SK-N-SH (cell line): ENCODE data around the gene ARHGAP44. TPM values are rescaled to one million over a fixed set of nuclear protein-coding genes. Genes with fewer than 3 reads are reported as not detected.

Experiments used
- CTCF ChIA-PET: fragments of 300-600, 350-600 bp; formaldehyde crosslinking; extraction: SDS; loops from one replicate; lab custom pipeline; 2021; lab: Yijun Ruan, JAX
- POLR2A ChIA-PET: fragments of 350-600 bp; sonication (Branson Sonifier 250); formaldehyde crosslinking; extraction: SDS; loops from one replicate; lab custom pipeline; 2020; ENCODE audit warnings: antibody characterized with exemption, inconsistent platforms; lab: Yijun Ruan, JAX
- DNase-seq: peaks from one replicate; pipeline ENCODE4 v3.0.0; 2012
- H2AFZ ChIP-seq: fragments of 200-600 bp; sonication (generic); 2 replicates; pipeline ENCODE4 v1.8.1; 2016; ENCODE audit warnings: antibody characterized with exemption, mild to moderate bottlenecking, low read depth
- H3F3A ChIP-seq: fragments of 200-600 bp; sonication (generic); replicated peaks from 2 replicates; pipeline ENCODE3; 2016; ENCODE audit warnings: antibody characterized with exemption, mild to moderate bottlenecking; ENCODE audit not compliant: insufficient read depth
- H3K27ac ChIP-seq, 2 experiments: fragments of 200-500 bp in 1 of 2; fragments of 200-600 bp in 1 of 2; sonication (Bioruptor generic) in 1 of 2; sonication (generic), shearing (Covaris generic) in 1 of 2; 2 replicates each; pipeline versions ENCODE4 v1.5.1 to v1.6.1; 2014 to 2016; ENCODE audit warnings: low read depth in 2 of 2, inconsistent platforms in 1 of 2, low read length in 1 of 2, mild to moderate bottlenecking in 1 of 2, mixed read lengths in 1 of 2
- H3K27me3 ChIP-seq: fragments of 200-600 bp; sonication (generic), shearing (Covaris generic); 2 replicates; pipeline ENCODE4 v1.6.1; 2016; ENCODE audit warnings: mixed run types; ENCODE audit not compliant: insufficient read depth
- H3K36me3 ChIP-seq, 2 experiments: fragments of 200-500 bp in 1 of 2; fragments of 200-600 bp in 1 of 2; sonication (Bioruptor generic) in 1 of 2; sonication (generic) in 1 of 2; replicated peaks in 1 of 2; 2 replicates each; pipeline versions ENCODE3 to v1.5.1; 2014 to 2016; ENCODE audit warnings: low read length in 1 of 2, mild to moderate bottlenecking in 1 of 2; ENCODE audit not compliant: insufficient read depth in 2 of 2, control insufficient read depth in 1 of 2
- H3K4me1 ChIP-seq, 2 experiments: fragments of 200-500 bp in 1 of 2; fragments of 200-600 bp in 1 of 2; sonication (Bioruptor generic) in 1 of 2; sonication (generic), shearing (Covaris generic) in 1 of 2; 2 replicates each; pipeline versions ENCODE4 v1.5.1 to v1.6.1; 2014 to 2016; ENCODE audit warnings: low read depth in 1 of 2, low read length in 1 of 2, mixed run types in 1 of 2; ENCODE audit not compliant: insufficient read depth in 2 of 2, control insufficient read depth in 1 of 2
- H3K4me2 ChIP-seq: fragments of 200-600 bp; sonication (generic), shearing (Covaris generic); 2 replicates; pipeline ENCODE4 v1.6.1; 2017; ENCODE audit warnings: mixed run types
- H3K4me3 ChIP-seq, 2 experiments: fragments of 200-500 bp in 1 of 2; fragments of 200-600 bp in 1 of 2; sonication (Bioruptor generic) in 1 of 2; sonication (generic), shearing (Covaris generic) in 1 of 2; 2 replicates each; pipeline versions ENCODE4 v1.5.1 to v1.8.1; 2014 to 2016; ENCODE audit warnings: low read depth in 2 of 2, inconsistent platforms in 1 of 2, low read length in 1 of 2, mild to moderate bottlenecking in 1 of 2, mixed read lengths in 1 of 2, moderate library complexity in 1 of 2
- H3K79me2 ChIP-seq: fragments of 200-600 bp; sonication (generic); 2 replicates; pipeline ENCODE4 v1.8.1; 2017; ENCODE audit warnings: mild to moderate bottlenecking; ENCODE audit not compliant: insufficient read depth
- H3K9ac ChIP-seq: fragments of 200-600 bp; sonication (generic); 2 replicates; pipeline ENCODE4 v1.6.1; 2017; ENCODE audit warnings: mixed run types
- H3K9me2 ChIP-seq: fragments of 200-600 bp; sonication (generic); 2 replicates; pipeline ENCODE4 v1.6.1; 2017; ENCODE audit warnings: mixed run types
- H3K9me3 ChIP-seq: fragments of 200-600 bp; sonication (generic); 2 replicates; pipeline ENCODE4 v1.6.1; 2017; ENCODE audit warnings: mixed run types, mild to moderate bottlenecking, moderate library complexity
- H4K20me1 ChIP-seq: fragments of 200-600 bp; sonication (generic); 2 replicates; pipeline ENCODE4 v1.6.1; 2017; ENCODE audit warnings: mild to moderate bottlenecking, mixed run types; ENCODE audit not compliant: insufficient read depth
- CTCF ChIP-seq: fragments of 200-600 bp; sonication (generic); IDR thresholded peaks from 2 replicates; pipeline ENCODE4 v1.6.1; 2017; ENCODE audit warnings: antibody characterized with exemption, mild to moderate bottlenecking, moderate library complexity
- ELF1 ChIP-seq: IDR thresholded peaks from 2 replicates; pipeline ENCODE4 v1.4.0; 2012
- FOSL2 ChIP-seq: IDR thresholded peaks from 2 replicates; pipeline ENCODE4 v1.4.0; 2012; ENCODE audit warnings: low read depth, mild to moderate bottlenecking, moderate library complexity, borderline replicate concordance
- FOXM1 ChIP-seq: IDR thresholded peaks from 2 replicates; pipeline ENCODE4 v1.4.0; 2012; ENCODE audit warnings: low read depth, mild to moderate bottlenecking
- GABPA ChIP-seq: IDR thresholded peaks from 2 replicates; pipeline ENCODE4 v1.4.0; 2012; ENCODE audit warnings: low read depth, mild to moderate bottlenecking
- GATA2 ChIP-seq: sonication (generic); formaldehyde crosslinking; IDR thresholded peaks from 2 replicates; pipeline ENCODE4 v1.5.0; 2020; ENCODE audit warnings: mild to moderate bottlenecking, missing genetic modification reagents
- MAX ChIP-seq: IDR thresholded peaks from 2 replicates; pipeline ENCODE4 v1.4.0; 2012; ENCODE audit warnings: low read depth
- MEF2A ChIP-seq: IDR thresholded peaks from 2 replicates; pipeline ENCODE4 v1.4.0; 2012; ENCODE audit warnings: low read depth, borderline replicate concordance
- MXI1 ChIP-seq: IDR thresholded peaks from 2 replicates; pipeline ENCODE4 v1.6.1; 2012; ENCODE audit warnings: mild to moderate bottlenecking, low read depth, low read length, improper control_type of control experiment
- NFIC ChIP-seq: IDR thresholded peaks from 2 replicates; pipeline ENCODE4 v1.4.0; 2012; ENCODE audit warnings: borderline replicate concordance
- RAD21 ChIP-seq: IDR thresholded peaks from 2 replicates; pipeline ENCODE4 v1.6.1; 2012; ENCODE audit warnings: mild to moderate bottlenecking, low read length
- RCOR1 ChIP-seq: fragments of 150-350 bp; IDR thresholded peaks from 2 replicates; pipeline ENCODE4 v1.6.1; 2017; ENCODE audit warnings: antibody characterized with exemption, low read length
- REST ChIP-seq: IDR thresholded peaks from 2 replicates; pipeline ENCODE4 v1.6.1; 2012; ENCODE audit warnings: mild to moderate bottlenecking, low read depth, low read length, moderate library complexity
- SIN3A ChIP-seq: IDR thresholded peaks from 2 replicates; pipeline ENCODE4 v1.6.1; 2012; ENCODE audit warnings: low read depth, mild to moderate bottlenecking, low read length, moderate library complexity, borderline replicate concordance
- SMC3 ChIP-seq: IDR thresholded peaks from 2 replicates; pipeline ENCODE4 v1.6.1; 2012; ENCODE audit warnings: low read depth, low read length, improper control_type of control experiment
- USF2 ChIP-seq: fragments of 150-350 bp; IDR thresholded peaks from 2 replicates; pipeline ENCODE4 v1.6.1; 2017; ENCODE audit warnings: antibody characterized with exemption, low read length, low read depth, borderline replicate concordance
- YY1 ChIP-seq: IDR thresholded peaks from 2 replicates; pipeline ENCODE4 v1.4.0; 2012; ENCODE audit warnings: low read depth, mild to moderate bottlenecking
- ZBTB33 ChIP-seq: IDR thresholded peaks from 2 replicates; pipeline ENCODE4 v1.4.0; 2012; ENCODE audit warnings: low read depth, borderline replicate concordance
- WGBS: methylation state at CpG from one replicate; pipeline ENCODE4 v1.1.6; 2017; ENCODE audit warnings: low lambda C conversion rate; 5-methylcytosine and 5-hydroxymethylcytosine counted together
- polyA plus RNA-seq, 3 experiments: library from polyadenylated mRNA; depleted of rRNA; stranded (reverse); fragments of >200 nt; gene quantifications; 2 replicates each; pipeline ENCODE4 v1.2.3, GENCODE V29; 2012

Gene ARHGAP44
- polyA plus RNA-seq, 1 of the 3 experiments (the other 2 are of a cell fraction): 0.28 TPM

GRCh38 chr17:13031718-13032350 lies 242.5 kb downstream of the ARHGAP44 start:
- no peaks in the 10 kb centered on the region for H3K4me1 ChIP-seq
- no peak overlapping the region; a peak in 1 of 4 replicates for H3K4me3 ChIP-seq
- WGBS: 35% methylated on average over 16 of the region's 16 CpGs
- no peaks in the 10 kb centered on the region for H3F3A ChIP-seq
- H3K9me3 ChIP-seq: no peaks in the 10 kb centered on the region
- POLR2A ChIA-PET: no interaction called here
- H3K79me2 ChIP-seq: no peaks in the 10 kb centered on the region
- no peaks in the 10 kb centered on the region; the same call in 1 of the 2 replicates for H3K27me3 ChIP-seq
- peak; percentile 48 for DNase-seq
- no peaks in the 10 kb centered on the region for H3K9me2 ChIP-seq
- H3K27ac ChIP-seq: no peak overlapping the region
- H3K36me3 ChIP-seq: no peaks in the 10 kb centered on the region
- TF ChIP-seq CTCF (peak; percentile 82), FOSL2 (no peak), MXI1 (no peak), ZBTB33 (no peak), YY1 (peak; percentile 71; the same call in 1 of the 2 replicates), ELF1 (no peak), RAD21 (peak; percentile 42), MEF2A (no peak), SIN3A (no peak), GATA2 (CRISPR knock-in tag) (no peak), SMC3 (peak; percentile 36; the same call in 1 of the 2 replicates)
- TF ChIP-seq, all 33 proteins: peak for 4
- Histone ChIP-seq H3K9ac (no peak overlapping the region), H4K20me1 (no peaks in the 10 kb centered on the region), H3K4me2 (no peak overlapping the region), H2AFZ (no peak overlapping the region)
- CTCF ChIA-PET: interaction anchor here (0.7 to 5.8 kb wide), 29 partner anchors 8 to 1896 kb away, joined by 3 to 119 read pairs (median 5); partner anchors contain the start of gene ELAC2

GRCh38 chr17:13035420-13035819 lies 246.1 kb downstream of the ARHGAP44 start:
- DNase-seq: no peak
- Histone ChIP-seq H3K9me3 (no peaks in the 10 kb centered on the region), H2AFZ (no peak overlapping the region), H3K9me2 (no peaks in the 10 kb centered on the region), H3F3A (no peaks in the 10 kb centered on the region), H3K36me3 (no peaks in the 10 kb centered on the region), H3K9ac (no peak overlapping the region), H3K4me2 (no peak overlapping the region), H3K4me3 (no peak overlapping the region), H3K79me2 (no peaks in the 10 kb centered on the region), H3K4me1 (no peaks in the 10 kb centered on the region), H3K27ac (no peak overlapping the region), H4K20me1 (no peaks in the 10 kb centered on the region), H3K27me3 (peaks cover 4% of the 10 kb centered on the region; the same call in 1 of the 2 replicates)
- POLR2A ChIA-PET: no interaction called here
- CTCF ChIA-PET: no interaction called here
- TF ChIP-seq GABPA (no peak), SMC3 (no peak), RAD21 (no peak), RCOR1 (no peak), FOSL2 (no peak), MAX (no peak), GATA2 (CRISPR knock-in tag) (no peak), ELF1 (no peak), FOXM1 (no peak), NFIC (no peak), USF2 (no peak), REST (no peak)
- 21% methylated on average over 1 of the region's 1 CpG for WGBS
